MCF 10A (cell line): ENCODE results near the gene KCTD2. TPM values are rescaled to one million over a fixed set of nuclear protein-coding genes. Genes with fewer than 3 reads are reported as not detected.
A peak's percentile ranks its signal among the peaks of the same experiment; 100 is the strongest.

Experiments used
- Bru-seq: library from RNA; stranded (reverse); fragments of 400-500 nt; gene quantifications from one replicate; lab custom pipeline; 2021; lab: Mats Ljungman, UMichigan
- BruChase-seq, 2 experiments: library from RNA; stranded (reverse); fragments of 400-500 nt; gene quantifications; one replicate each; lab custom pipeline; 2021; lab: Mats Ljungman, UMichigan
- BruUV-seq: library from RNA; stranded (reverse); fragments of 400-500 nt; replicated peaks from 2 replicates; lab custom pipeline; 2021; lab: Mats Ljungman, UMichigan
- CTCF ChIA-PET: fragments of 300-600 bp; sonication (Branson Sonifier 250); formaldehyde crosslinking; extraction: SDS; loops from one replicate; lab custom pipeline; 2021; ENCODE audit warnings: antibody characterized with exemption, inconsistent platforms; lab: Yijun Ruan, JAX
- POLR2A ChIA-PET: fragments of 300-600, 350-650 bp; sonication (Branson Sonifier 250); formaldehyde crosslinking; extraction: SDS; loops from one replicate; lab custom pipeline; 2020; ENCODE audit warnings: antibody characterized with exemption, inconsistent platforms; lab: Yijun Ruan, JAX
- DNase-seq: peaks from one replicate; pipeline ENCODE4 v3.0.0-alpha.2; 2018; ENCODE audit not compliant: unreplicated experiment
- H3K27ac Mint-ChIP-seq: one replicate; pipeline ENCODE4 v1.8.0; 2022; ENCODE audit warnings: mild to moderate bottlenecking, low read depth, mixed read lengths; ENCODE audit not compliant: unreplicated experiment
- H3K27me3 Mint-ChIP-seq: one replicate; pipeline ENCODE4 v1.8.0; 2022; ENCODE audit warnings: mixed read lengths; ENCODE audit not compliant: insufficient read depth, unreplicated experiment
- H3K36me3 Mint-ChIP-seq: one replicate; pipeline ENCODE4 v1.8.0; 2022; ENCODE audit warnings: mild to moderate bottlenecking, moderate library complexity, mixed read lengths; ENCODE audit not compliant: insufficient read depth, unreplicated experiment
- H3K4me1 Mint-ChIP-seq: one replicate; pipeline ENCODE4 v1.8.0; 2022; ENCODE audit warnings: mixed read lengths; ENCODE audit not compliant: insufficient read depth, unreplicated experiment
- H3K4me3 Mint-ChIP-seq: one replicate; pipeline ENCODE4 v1.8.0; 2022; ENCODE audit warnings: mild to moderate bottlenecking, moderate library complexity, mixed read lengths; ENCODE audit not compliant: unreplicated experiment
- H3K9me3 Mint-ChIP-seq: one replicate; pipeline ENCODE4 v1.8.0; 2022; ENCODE audit warnings: mixed read lengths; ENCODE audit not compliant: unreplicated experiment
- intact Hi-C: fragments of 100-400 bp; cut with micrococcal nuclease; formaldehyde crosslinking; loops from 2 replicates; pipeline ENCODE4 v1.14.1; 2022
- long read RNA-seq: library from polyadenylated mRNA; stranded (forward); transcript quantifications from one replicate; pipeline ENCODE4 v2.0.0, GENCODE V29; 2022
- total RNA-seq: library from RNA; stranded (reverse); gene quantifications from 2 replicates; pipeline ENCODE4 v1.2.3, GENCODE V29; 2022
- TF ChIP-seq, protein P1 (sequence below): fragments of 200-600 bp; IDR thresholded peaks from one replicate; pipeline ENCODE4 v1.8.0; 2022; ENCODE audit warnings: antibody characterized with exemption, mild to moderate bottlenecking; ENCODE audit not compliant: unreplicated experiment

Gene KCTD2, protein sequence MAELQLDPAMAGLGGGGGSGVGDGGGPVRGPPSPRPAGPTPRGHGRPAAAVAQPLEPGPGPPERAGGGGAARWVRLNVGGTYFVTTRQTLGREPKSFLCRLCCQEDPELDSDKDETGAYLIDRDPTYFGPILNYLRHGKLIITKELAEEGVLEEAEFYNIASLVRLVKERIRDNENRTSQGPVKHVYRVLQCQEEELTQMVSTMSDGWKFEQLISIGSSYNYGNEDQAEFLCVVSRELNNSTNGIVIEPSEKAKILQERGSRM
- total RNA-seq (11.9 and 12.8 TPM in 2 replicates), Bru-seq, nascent RNA (percentile 52 among the genes with signal in this experiment), BruChase-seq, experiment 1, labeled RNA remaining after a 6-hour chase (percentile 54 among the genes with signal in this experiment), BruChase-seq, experiment 2, labeled RNA remaining after a 2-hour chase (percentile 59 among the genes with signal in this experiment)
- long read RNA-seq, transcript KCTD2-201 (6 exons, 3,635 nt): major isoform, 24 of 28 reads
- long read RNA-seq, partial matches to known transcripts: 0 of 28 reads
- long read RNA-seq, other reads (novel, unspliced or antisense): 4 of 28 reads

GRCh38 chr17:75046407-75047289, at the start of gene KCTD2, which contains the start of gene ATP5PD:
Gene KCTD2, plus strand, starts transcription at chr17:75047225. Its CDS starts 26 bp downstream, at chr17:75047251.
Gene ATP5PD, minus strand, starts transcription at chr17:75046969. Its CDS starts 4,319 bp downstream, at chr17:75042650.
- BruUV-seq: TSS peak; percentile 62
- Mint-ChIP-seq H3K27me3 (no peaks in the 10 kb centered on the region), H3K4me3 (peak within 1 kb of the TSS; percentile 98), H3K36me3 (peaks cover 47% of the 10 kb centered on the region), H3K27ac (peak within 1 kb of the TSS; percentile 95), H3K4me1 (peaks cover 13% of the 10 kb centered on the region), H3K9me3 (no peaks in the 10 kb centered on the region)
- TF ChIP-seq, protein P1, sequence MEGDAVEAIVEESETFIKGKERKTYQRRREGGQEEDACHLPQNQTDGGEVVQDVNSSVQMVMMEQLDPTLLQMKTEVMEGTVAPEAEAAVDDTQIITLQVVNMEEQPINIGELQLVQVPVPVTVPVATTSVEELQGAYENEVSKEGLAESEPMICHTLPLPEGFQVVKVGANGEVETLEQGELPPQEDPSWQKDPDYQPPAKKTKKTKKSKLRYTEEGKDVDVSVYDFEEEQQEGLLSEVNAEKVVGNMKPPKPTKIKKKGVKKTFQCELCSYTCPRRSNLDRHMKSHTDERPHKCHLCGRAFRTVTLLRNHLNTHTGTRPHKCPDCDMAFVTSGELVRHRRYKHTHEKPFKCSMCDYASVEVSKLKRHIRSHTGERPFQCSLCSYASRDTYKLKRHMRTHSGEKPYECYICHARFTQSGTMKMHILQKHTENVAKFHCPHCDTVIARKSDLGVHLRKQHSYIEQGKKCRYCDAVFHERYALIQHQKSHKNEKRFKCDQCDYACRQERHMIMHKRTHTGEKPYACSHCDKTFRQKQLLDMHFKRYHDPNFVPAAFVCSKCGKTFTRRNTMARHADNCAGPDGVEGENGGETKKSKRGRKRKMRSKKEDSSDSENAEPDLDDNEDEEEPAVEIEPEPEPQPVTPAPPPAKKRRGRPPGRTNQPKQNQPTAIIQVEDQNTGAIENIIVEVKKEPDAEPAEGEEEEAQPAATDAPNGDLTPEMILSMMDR: no peak
- intact Hi-C loops: loop anchor here (1.0 to 2.0 kb wide), 2 partner anchors 11 to 86 kb away; no protein-coding TSS in a partner anchor
- ChIA-PET POLR2A (interaction anchor here (0.5 to 4.9 kb wide), 27 partner anchors 8 to 410 kb away, joined by 3 to 63 read pairs (median 5); partner anchors contain the start of genes ARMC7, CDR2L, FDXR and JPT1), CTCF (interaction anchor here (1.0 kb wide), 1 partner anchor 59 kb away, joined by 6 read pairs; the partner anchor contains the start of gene CDR2L)
- DNase-seq: peak; percentile 96

GRCh38 chr17:74998783-74999182, 48.2 kb upstream of the KCTD2 start:
- ChIA-PET CTCF (interaction anchor here (0.6 to 1.8 kb wide), 4 partner anchors 10 to 327 kb away, joined by 3 to 6 read pairs (median 4); no protein-coding TSS in a partner anchor), POLR2A (interaction anchor here (1.2 to 6.2 kb wide), 2 partner anchors 12 to 14 kb away, joined by 3 to 27 read pairs; partner anchors contain the start of gene MRPL58)
- Mint-ChIP-seq H3K4me1 (peaks cover 2% of the 10 kb centered on the region), H3K27ac (no peak overlapping the region), H3K4me3 (no peak overlapping the region), H3K36me3 (peaks cover 16% of the 10 kb centered on the region), H3K27me3 (no peaks in the 10 kb centered on the region), H3K9me3 (no peaks in the 10 kb centered on the region)
- TF ChIP-seq, protein P1: no peak
- BruUV-seq: no TSS peak
- no peak for DNase-seq
- intact Hi-C loops: no loop called here

GRCh38 chr17:74999523-74999922, 47.5 kb upstream of the KCTD2 start:
- ChIA-PET POLR2A (interaction anchor here (1.2 to 6.2 kb wide), 2 partner anchors 11 to 13 kb away, joined by 3 to 27 read pairs; partner anchors contain the start of gene MRPL58), CTCF (interaction anchor here (0.6 to 1.8 kb wide), 4 partner anchors 11 to 336 kb away, joined by 3 to 6 read pairs (median 4); no protein-coding TSS in a partner anchor)
- intact Hi-C loops: no loop called here
- no peaks in the 10 kb centered on the region for H3K4me1 Mint-ChIP-seq
- no TSS peak for BruUV-seq
- H3K27me3 Mint-ChIP-seq: no peaks in the 10 kb centered on the region
- DNase-seq: no peak
- TF ChIP-seq, protein P1: no peak
- H3K27ac Mint-ChIP-seq: no peak overlapping the region
- H3K9me3 Mint-ChIP-seq: no peaks in the 10 kb centered on the region
- no peak overlapping the region for H3K4me3 Mint-ChIP-seq
- peaks cover 16% of the 10 kb centered on the region for H3K36me3 Mint-ChIP-seq
